IMR-90 (cell line): ENCODE results near the gene HOTAIR. TPM values are rescaled to one million over a fixed set of nuclear protein-coding genes. Genes with fewer than 3 reads are reported as not detected.

Source experiments
- ATAC-seq: fragments of 200-7000 bp; cut with Tn5 transposase; 2 replicates; pipeline ENCODE4 v1.9.1; 2020; ENCODE audit warnings: low read depth, mild to moderate bottlenecking, moderate library complexity
- BruUV-seq: library from RNA; stranded (reverse); fragments of 400-500 nt; replicated peaks from 2 replicates; lab custom pipeline; 2021; lab: Mats Ljungman, UMichigan
- CTCF ChIA-PET: fragments of 300-600 bp; formaldehyde crosslinking; extraction: SDS; loops from one replicate; lab custom pipeline; 2021; ENCODE audit warnings: antibody characterized with exemption; lab: Yijun Ruan, JAX
- POLR2A ChIA-PET: fragments of 300-600 bp; sonication (Branson Sonifier 250); formaldehyde crosslinking; loops from one replicate; lab custom pipeline; 2022; ENCODE audit warnings: antibody characterized with exemption; ENCODE audit not compliant: unreplicated experiment; lab: Charles Lee
- DNase-seq: peaks from one replicate; pipeline ENCODE4 v3.0.0; 2013
- H2AFZ ChIP-seq: replicated peaks from 2 replicates; pipeline ENCODE3; 2013; ENCODE audit warnings: low read length, mild to moderate bottlenecking; ENCODE audit not compliant: poor library complexity
- H2AK5ac ChIP-seq: 2 replicates; pipeline ENCODE4 v1.6.1; 2013; ENCODE audit warnings: low read depth, low read length, inconsistent platforms
- H2AK9ac ChIP-seq: replicated peaks from 2 replicates; pipeline ENCODE3; 2013; ENCODE audit warnings: mild to moderate bottlenecking, low read depth, low read length, moderate library complexity; ENCODE audit not compliant: poor library complexity
- H2BK120ac ChIP-seq: 2 replicates; pipeline ENCODE4 v1.6.1; 2013; ENCODE audit warnings: low read depth, low read length, inconsistent platforms
- H2BK15ac ChIP-seq: 3 replicates; pipeline ENCODE4 v1.6.1; 2013; ENCODE audit warnings: low read depth, low read length, inconsistent platforms
- H2BK20ac ChIP-seq: 2 replicates; pipeline ENCODE4 v1.6.1; 2013; ENCODE audit warnings: low read depth, mild to moderate bottlenecking, inconsistent platforms, low read length, moderate library complexity
- H2BK5ac ChIP-seq: 2 replicates; pipeline ENCODE4 v1.6.1; 2013; ENCODE audit warnings: mild to moderate bottlenecking, low read depth, low read length, inconsistent platforms; ENCODE audit not compliant: poor library complexity, severe bottlenecking
- H3K14ac ChIP-seq: replicated peaks from 2 replicates; pipeline ENCODE4 v1.6.1; 2013; ENCODE audit warnings: low read depth, low read length, inconsistent platforms
- H3K18ac ChIP-seq: 2 replicates; pipeline ENCODE4 v1.6.1; 2013; ENCODE audit warnings: low read depth, low read length, control low read depth
- H3K23ac ChIP-seq: 2 replicates; pipeline ENCODE4 v1.6.1; 2013; ENCODE audit warnings: low read depth, low read length, inconsistent platforms
- H3K27ac ChIP-seq: 2 replicates; pipeline ENCODE4 v1.5.1; 2013; ENCODE audit warnings: mild to moderate bottlenecking, control low read depth, low read length; ENCODE audit not compliant: insufficient read depth
- H3K27me3 ChIP-seq: 2 replicates; pipeline ENCODE4 v1.6.1; 2013; ENCODE audit warnings: low read length; ENCODE audit not compliant: control insufficient read depth, insufficient read depth
- H3K36me3 ChIP-seq: 2 replicates; pipeline ENCODE4 v1.6.1; 2013; ENCODE audit warnings: low read length, mixed read lengths; ENCODE audit not compliant: control insufficient read depth, insufficient read depth
- H3K4ac ChIP-seq: 2 replicates; pipeline ENCODE4 v1.6.1; 2013; ENCODE audit warnings: low read depth, low read length, inconsistent platforms
- H3K4me1 ChIP-seq: 2 replicates; pipeline ENCODE4 v1.6.1; 2013; ENCODE audit warnings: low read length, mixed read lengths; ENCODE audit not compliant: control insufficient read depth, insufficient read depth
- H3K4me2 ChIP-seq: 2 replicates; pipeline ENCODE4 v1.6.1; 2013; ENCODE audit warnings: low read depth, mild to moderate bottlenecking, control low read depth, low read length, moderate library complexity
- H3K4me3 ChIP-seq: 2 replicates; pipeline ENCODE4 v1.5.1; 2013; ENCODE audit warnings: low read depth, mild to moderate bottlenecking, control low read depth, low read length, moderate library complexity; ENCODE audit not compliant: insufficient read depth
- H3K56ac ChIP-seq: 2 replicates; pipeline ENCODE4 v1.6.1; 2013; ENCODE audit warnings: low read length, inconsistent platforms; ENCODE audit not compliant: insufficient read depth; ENCODE audit errors: extremely low read depth
- H3K79me1 ChIP-seq, 2 experiments: 2 replicates each; pipeline ENCODE4 v1.6.1; 2013; ENCODE audit warnings: low read length in 2 of 2, inconsistent platforms in 1 of 2, low read depth in 1 of 2
- H3K9ac ChIP-seq: 2 replicates; pipeline ENCODE4 v1.6.1; 2013; ENCODE audit warnings: low read depth, low read length, control low read depth
- H3K9me1 ChIP-seq: 2 replicates; pipeline ENCODE4 v1.6.1; 2013; ENCODE audit warnings: low read length, inconsistent platforms; ENCODE audit not compliant: insufficient read depth
- H3K9me3 ChIP-seq: 2 replicates; pipeline ENCODE4 v1.6.1; 2013; ENCODE audit warnings: low read length; ENCODE audit not compliant: control insufficient read depth, insufficient read depth
- H4K20me1 ChIP-seq: 2 replicates; pipeline ENCODE4 v1.6.1; 2013; ENCODE audit warnings: low read length, inconsistent platforms; ENCODE audit not compliant: insufficient read depth
- H4K5ac ChIP-seq: 2 replicates; pipeline ENCODE4 v1.6.1; 2013; ENCODE audit warnings: mild to moderate bottlenecking, low read depth, low read length, control low read depth
- H4K8ac ChIP-seq, 2 experiments: 2 replicates each; pipeline ENCODE4 v1.6.1; 2013; ENCODE audit warnings: low read depth in 2 of 2, low read length in 2 of 2, control low read depth in 1 of 2, inconsistent platforms in 1 of 2
- H4K91ac ChIP-seq: 2 replicates; pipeline ENCODE4 v1.6.1; 2013; ENCODE audit warnings: low read depth, low read length, inconsistent platforms; ENCODE audit not compliant: insufficient read depth
- BHLHE40 ChIP-seq: fragments of 150-350 bp; IDR thresholded peaks from 2 replicates; pipeline ENCODE4 v1.6.1; 2016; ENCODE audit warnings: mild to moderate bottlenecking, low read depth, low read length
- CTCF ChIP-seq: conservative IDR thresholded peaks from 2 replicates; pipeline ENCODE4 v1.5.1; 2012; ENCODE audit warnings: mild to moderate bottlenecking, low read depth, low read length, improper control_type of control experiment
- FOS ChIP-seq: fragments of 150-350 bp; IDR thresholded peaks from 2 replicates; pipeline ENCODE4 v1.6.1; 2016; ENCODE audit warnings: low read depth, low read length
- MXI1 ChIP-seq: IDR thresholded peaks from 2 replicates; pipeline ENCODE4 v1.6.1; 2012; ENCODE audit warnings: low read depth, mild to moderate bottlenecking, low read length, moderate library complexity, borderline replicate concordance
- NFE2L2 ChIP-seq: fragments of 150-350 bp; IDR thresholded peaks from 2 replicates; pipeline ENCODE4 v1.6.1; 2016; ENCODE audit warnings: low read depth, mild to moderate bottlenecking, low read length
- POLR2A ChIP-seq: IDR thresholded peaks from 2 replicates; pipeline ENCODE4 v1.6.1; 2012; ENCODE audit warnings: mild to moderate bottlenecking, low read depth, low read length
- SMC3 ChIP-seq: fragments of 150-350 bp; IDR thresholded peaks from 2 replicates; pipeline ENCODE4 v1.6.1; 2016; ENCODE audit warnings: low read depth, mild to moderate bottlenecking, antibody characterized with exemption, low read length, moderate library complexity
- USF2 ChIP-seq: fragments of 150-350 bp; IDR thresholded peaks from 2 replicates; pipeline ENCODE4 v1.6.1; 2017; ENCODE audit warnings: mild to moderate bottlenecking, antibody characterized with exemption, low read length, low read depth
- WGBS, 2 experiments: methylation state at CpG; one replicate each; pipeline versions ENCODE4 v1.1.5 to v1.1.7; 2013; ENCODE audit warnings: missing lambda C conversion rate in 2 of 2; ENCODE audit not compliant: insufficient read length in 1 of 2; ENCODE audit errors: extremely low coverage in 2 of 2; 5-methylcytosine and 5-hydroxymethylcytosine counted together
- dilution Hi-C: fragments of 300-500 bp; cut with HindIII; formaldehyde crosslinking; loops from one replicate; pipeline ENCODE4 v1.14.3; 2018; ENCODE audit warnings: low sequenced_read_pairs; ENCODE audit not compliant: unreplicated experiment
- in situ Hi-C: fragments of 300-500 bp; cut with MboI; formaldehyde crosslinking; loops from 3 replicates; pipeline ENCODE4 v1.14.3; 2019; ENCODE audit warnings: low sequenced_read_pairs, inconsistent platforms, mixed read lengths
- intact Hi-C: fragments of 100-400 bp; cut with micrococcal nuclease; formaldehyde crosslinking; loops from 2 replicates; pipeline ENCODE4 v1.10.0; 2022
- polyA plus RNA-seq, 3 experiments: library from polyadenylated mRNA; depleted of rRNA; stranded (reverse); fragments of >200 nt; gene quantifications; 2 replicates each; pipeline ENCODE4 v1.2.3, GENCODE V29; 2012; ENCODE audit warnings: low replicate concordance in 1 of 3
- total RNA-seq: library from RNA; depleted of rRNA; stranded (reverse); fragments of >200 nt; gene quantifications from 2 replicates; pipeline ENCODE4 v1.2.3, GENCODE V29; 2012

The HOTAIR gene
- total and polyA plus RNA-seq, 2 of the 4 experiments (the other 2 are of a cell fraction): not detected

- ATAC-seq (no peak), DNase-seq (no peak)
- Histone ChIP-seq H3K79me1 (no peaks in the 10 kb centered on the region), H2AFZ (no peak overlapping the region), H3K56ac (no peak overlapping the region), H4K91ac (no peak overlapping the region), H4K5ac (no peak overlapping the region; the same call in 1 of the 2 replicates), H3K14ac (no peak overlapping the region), H3K27ac (no peak overlapping the region), H3K27me3 (peaks cover 88% of the 10 kb centered on the region), H2BK5ac (no peak overlapping the region), H4K8ac (no peak overlapping the region; a peak in 1 of 4 replicates), H3K9ac (no peak overlapping the region), H2AK9ac (no peak overlapping the region), H3K4ac (no peak overlapping the region), H3K4me2 (no peak overlapping the region), H2BK15ac (no peak overlapping the region), H3K9me3 (peaks cover 4% of the 10 kb centered on the region), H3K23ac (no peak overlapping the region), H2BK20ac (no peak overlapping the region), H2BK120ac (no peak overlapping the region), H3K9me1 (no peaks in the 10 kb centered on the region), H2AK5ac (no peak overlapping the region), H3K18ac (no peak overlapping the region), H3K36me3 (no peaks in the 10 kb centered on the region), H4K20me1 (no peaks in the 10 kb centered on the region), H3K4me1 (no peaks in the 10 kb centered on the region), H3K4me3 (no peak overlapping the region)
- intact Hi-C loops (no loop called here), in situ Hi-C loops (no loop called here), dilution Hi-C loops (no loop called here)
- ChIA-PET CTCF (interaction anchor here (0.6 to 1.0 kb wide), 2 partner anchors 8 to 177 kb away, joined by 3 to 4 read pairs; no protein-coding TSS in a partner anchor), POLR2A (no interaction called here)
- TF ChIP-seq CTCF: no peak
- TF ChIP-seq BHLHE40: no peak
- TF ChIP-seq USF2: no peak
- TF ChIP-seq NFE2L2: no peak
- TF ChIP-seq POLR2A: no peak
- no peak for TF ChIP-seq SMC3
- no peak for TF ChIP-seq MXI1
- no peak for TF ChIP-seq FOS
- WGBS, 2 experiments: no CpG with 5 or more reads among the region's 3 CpGs
- no TSS peak for BruUV-seq
Measured at GRCh38 chr12:54016051-54016450, 41.3 kb upstream of the HOTAIR start.
